Left hindlimb (tissue), 1 donor: ENCODE results near the gene DGUOK.
"Not testable (repeated sequence)": the region's sequence is repeated elsewhere in the genome, so short reads cannot be mapped to it uniquely, and the experiment has no call there.

Source experiments
- DNase-seq: peaks from one replicate; pipeline ENCODE4 v3.0.0-alpha.2; 2018

Gene DGUOK

DNA sequence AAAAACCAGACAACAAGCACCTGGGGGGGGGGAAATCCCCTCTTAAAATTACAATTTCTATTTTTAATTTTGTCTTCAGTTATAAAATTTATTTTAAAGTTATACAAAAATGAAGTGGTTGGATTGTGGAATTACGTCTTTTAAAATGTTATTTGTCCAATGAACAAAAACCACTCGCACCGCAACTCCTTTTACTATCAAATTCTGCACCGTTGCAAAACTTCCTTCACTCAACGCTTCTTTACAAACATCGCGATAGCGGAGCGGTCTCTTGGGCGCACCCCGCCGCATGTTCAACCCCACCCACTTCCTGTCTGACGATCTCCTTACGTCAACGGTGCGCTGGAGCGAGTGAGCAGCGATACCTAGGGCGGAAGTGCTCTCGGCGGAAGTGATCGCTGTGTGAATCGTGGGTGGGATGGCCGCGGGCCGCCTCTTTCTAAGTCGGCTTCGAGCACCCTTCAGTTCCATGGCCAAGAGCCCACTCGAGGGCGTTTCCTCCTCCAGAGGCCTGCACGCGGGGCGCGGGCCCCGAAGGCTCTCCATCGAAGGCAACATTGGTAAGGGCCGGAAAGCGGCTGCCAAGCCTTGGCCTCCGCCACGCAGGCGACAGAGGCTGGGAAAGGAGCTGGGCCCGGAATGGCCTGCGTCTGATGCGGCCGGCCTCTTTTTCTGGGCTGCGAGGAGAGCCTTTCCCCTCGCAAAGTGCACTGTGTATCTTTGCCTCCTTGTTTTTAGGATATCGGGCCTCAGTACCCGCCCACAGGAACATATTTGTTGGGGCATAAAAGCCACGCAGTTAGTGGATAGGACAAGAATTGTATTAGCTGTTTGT is at the start of gene DGUOK:
DGUOK (plus strand) TSS at position 388 of the 835 bp plus-strand sequence; CDS start at position 419, 31 bp downstream.
- DNase-seq: peak; percentile 99

GRCh38 chr2:73877071-73877802 is 49.4 kb upstream of the DGUOK start:
- no peak for DNase-seq

GRCh38 chr2:73877984-73878383 is 48.7 kb upstream of the DGUOK start:
- not testable (repeated sequence) for DNase-seq

GRCh38 chr2:73885406-73885805 is 41.3 kb upstream of the DGUOK start:
- no peak for DNase-seq

GRCh38 chr2:73886357-73886756 is 40.3 kb upstream of the DGUOK start:
- no peak for DNase-seq

DNA sequence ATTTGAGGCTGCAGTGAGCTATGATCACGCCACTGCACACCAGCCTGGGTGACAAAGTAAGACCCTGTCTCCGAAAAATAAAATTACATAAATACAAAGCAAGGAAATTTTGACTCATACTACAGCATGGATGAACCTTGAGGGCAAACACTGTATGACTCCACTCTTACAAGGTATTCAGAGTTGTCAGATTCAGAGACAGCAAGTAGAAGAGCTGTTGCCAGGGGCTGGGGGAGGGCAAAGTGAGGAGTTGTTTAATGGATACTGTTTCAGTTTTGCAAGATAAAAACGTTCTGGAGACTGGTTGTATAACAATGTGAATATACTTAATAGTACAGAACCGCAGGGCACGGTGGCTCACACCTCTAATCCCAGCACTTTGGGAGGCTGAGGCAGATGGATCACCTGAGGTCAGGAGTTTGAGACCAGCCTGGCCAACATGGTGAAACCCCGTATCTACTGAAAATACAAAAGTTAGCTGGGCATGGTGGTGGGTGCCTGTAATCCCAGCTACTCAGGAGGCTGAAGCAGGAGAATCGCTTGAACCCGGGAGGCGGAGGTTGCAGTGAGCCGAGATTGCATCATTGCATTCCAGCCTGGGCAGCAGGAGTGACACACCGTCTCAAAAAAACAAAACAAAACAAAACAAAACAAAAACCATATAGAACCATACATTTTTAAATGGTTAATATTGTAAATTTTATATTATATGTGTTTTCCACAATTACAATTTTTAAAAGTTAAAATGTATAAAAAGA is 38.9 kb upstream of the DGUOK start:
- DNase-seq: not testable (repeated sequence)

DNA sequence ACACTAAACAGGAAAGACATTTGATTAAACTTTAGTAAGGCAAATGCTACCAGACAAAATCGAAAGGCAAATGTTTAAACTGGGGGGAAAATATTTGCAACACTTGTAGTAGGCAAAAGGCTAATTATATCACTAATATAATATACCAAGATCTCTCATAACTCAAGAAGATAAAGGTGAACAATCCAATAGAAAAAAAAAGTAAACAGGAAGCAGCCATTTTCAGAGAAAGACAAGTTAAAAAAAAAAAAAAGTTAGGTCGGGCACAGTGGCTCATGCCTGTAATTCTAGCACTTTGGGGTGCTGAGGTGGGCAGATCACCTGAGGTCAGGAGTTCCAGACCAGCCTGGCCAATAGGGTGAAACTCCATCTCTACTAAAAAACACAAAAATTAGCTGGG is 38.3 kb upstream of the DGUOK start:
- no peak for DNase-seq

GRCh38 chr2:73889206-73889605 is 37.5 kb upstream of the DGUOK start:
- no peak for DNase-seq

DNA sequence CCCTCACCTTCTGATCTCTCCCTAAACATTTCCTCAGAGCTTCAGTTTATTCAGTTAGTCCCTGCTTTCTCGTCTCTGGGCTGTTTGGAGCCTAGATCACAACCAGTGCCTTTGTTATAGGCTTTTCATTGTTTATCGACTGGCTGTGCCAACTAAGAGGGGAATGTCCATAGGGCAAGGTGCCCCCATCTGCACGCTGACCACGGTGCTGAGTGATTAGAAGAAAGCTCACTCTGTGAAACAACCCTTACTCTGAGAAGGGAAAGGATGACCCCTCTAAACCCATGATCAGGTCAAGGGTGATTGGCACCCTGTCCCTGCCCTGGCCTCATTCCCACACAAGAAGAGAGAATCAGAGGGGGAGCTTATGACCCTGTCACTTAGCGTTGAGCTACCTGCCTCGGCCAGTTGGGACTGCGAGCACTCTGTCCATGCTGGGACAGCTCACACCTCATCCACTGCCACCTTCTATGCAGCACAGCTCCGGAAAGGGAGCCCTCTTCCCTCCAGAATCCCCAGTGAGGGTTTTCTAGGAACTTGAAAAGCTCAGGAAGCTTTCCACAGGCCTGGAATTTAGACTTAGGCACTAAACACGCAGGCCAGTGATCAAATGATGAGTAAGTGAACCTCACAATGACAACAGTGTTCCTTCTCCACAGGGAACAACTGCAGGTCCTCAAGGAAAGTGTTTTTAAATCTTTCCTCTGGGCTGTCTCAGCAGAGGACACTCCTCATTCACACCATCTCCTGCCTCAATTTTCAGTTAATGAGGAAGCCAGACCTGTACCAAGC is 36.2 kb upstream of the DGUOK start:
- DNase-seq: no peak

- DNase-seq: no peak
Observed at GRCh38 chr2:73891276-73891901, 35.3 kb upstream of the DGUOK start.

DNA sequence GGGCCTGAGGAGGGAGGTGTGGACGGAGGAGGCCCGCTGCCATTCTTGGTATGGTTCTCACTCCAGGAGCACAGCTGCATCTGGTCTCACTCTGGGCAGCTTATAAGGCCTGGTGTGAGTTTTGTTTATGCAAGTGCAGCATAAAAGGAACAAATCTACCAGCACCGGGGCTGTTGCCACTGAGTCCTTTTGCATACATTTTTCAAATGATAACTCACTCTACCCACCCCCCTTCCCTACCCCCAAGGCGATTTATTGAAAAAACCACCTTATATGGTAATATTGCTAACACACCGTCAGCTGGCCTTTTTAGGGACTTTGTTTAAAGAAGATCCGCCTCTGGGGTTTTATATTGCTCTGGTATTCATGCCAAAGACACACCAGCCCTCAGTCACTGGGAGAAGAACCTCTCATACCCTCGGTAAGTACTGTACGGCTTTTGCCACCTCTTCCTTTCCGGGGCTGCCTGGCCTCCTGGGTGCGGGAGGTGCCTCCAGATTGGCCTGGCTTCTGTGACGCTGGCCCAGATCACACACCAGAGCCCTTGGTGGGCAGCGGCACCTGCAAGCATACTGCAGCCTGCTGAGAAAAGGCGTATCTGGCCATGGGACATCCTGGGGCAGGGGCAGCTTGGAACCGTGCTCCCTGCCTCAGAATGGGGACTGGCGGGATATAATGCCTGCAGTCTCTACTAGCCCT is 33.9 kb upstream of the DGUOK start, which contains the start of gene ACTG2:
ACTG2 (plus strand) TSS at position 378 of the 699 bp plus-strand sequence. CDS start 8,304 bp downstream, outside the sequence.
- no peak for DNase-seq

DNA sequence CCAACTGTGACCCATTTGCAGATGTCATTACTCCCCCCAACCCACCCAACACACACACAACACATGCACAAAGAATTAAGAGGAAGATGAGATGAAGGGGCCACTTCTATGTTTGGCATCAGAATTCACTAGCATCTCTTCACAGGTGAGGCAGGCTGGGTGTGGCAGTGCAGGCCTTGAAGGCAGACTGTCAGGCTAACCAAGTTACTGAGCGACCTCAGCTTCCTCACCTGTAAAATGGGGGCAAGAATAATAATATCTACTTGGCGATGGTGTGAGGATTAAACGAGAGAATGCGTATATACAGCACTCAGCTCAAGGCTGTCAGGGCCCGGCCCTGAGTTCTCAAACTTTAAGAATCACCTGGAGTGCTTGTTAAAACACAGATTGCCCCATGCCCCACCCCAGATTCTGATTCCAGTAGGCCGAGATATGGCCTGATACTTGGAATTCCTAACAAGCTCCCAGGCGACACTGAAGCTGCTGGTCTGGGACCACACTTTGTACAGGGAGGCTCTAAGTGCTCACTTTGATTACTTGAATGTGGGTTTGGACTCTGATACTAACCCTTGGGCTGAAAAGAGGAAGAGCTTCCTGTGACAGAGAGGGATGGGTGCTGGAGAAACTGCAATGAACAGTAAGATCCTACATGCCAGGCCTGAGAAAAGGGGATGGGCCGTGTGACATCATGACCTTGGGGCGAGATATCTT is 32.8 kb upstream of the DGUOK start:
- no peak for DNase-seq

DNA sequence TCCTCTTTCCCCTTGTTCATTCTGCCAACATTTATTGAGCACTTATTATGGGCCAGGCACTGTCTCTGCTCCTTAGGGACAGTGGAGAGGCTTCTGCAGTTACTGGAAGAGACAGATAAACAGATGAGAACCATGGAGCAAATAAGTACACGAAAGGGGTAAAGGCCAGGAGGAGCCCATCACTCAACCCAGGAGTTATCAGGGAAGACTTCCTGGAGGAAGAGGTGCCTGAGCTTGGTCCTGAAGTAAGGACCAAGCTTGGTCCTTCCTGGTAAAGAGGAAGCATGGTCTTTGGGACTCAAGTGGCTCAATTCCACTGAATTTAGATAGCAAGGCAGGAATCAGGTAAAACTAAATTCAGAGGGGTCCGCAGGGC is 32.2 kb upstream of the DGUOK start:
- DNase-seq: no peak

GRCh38 chr2:73894877-73895276 is 31.8 kb upstream of the DGUOK start:
- no peak for DNase-seq

DNA sequence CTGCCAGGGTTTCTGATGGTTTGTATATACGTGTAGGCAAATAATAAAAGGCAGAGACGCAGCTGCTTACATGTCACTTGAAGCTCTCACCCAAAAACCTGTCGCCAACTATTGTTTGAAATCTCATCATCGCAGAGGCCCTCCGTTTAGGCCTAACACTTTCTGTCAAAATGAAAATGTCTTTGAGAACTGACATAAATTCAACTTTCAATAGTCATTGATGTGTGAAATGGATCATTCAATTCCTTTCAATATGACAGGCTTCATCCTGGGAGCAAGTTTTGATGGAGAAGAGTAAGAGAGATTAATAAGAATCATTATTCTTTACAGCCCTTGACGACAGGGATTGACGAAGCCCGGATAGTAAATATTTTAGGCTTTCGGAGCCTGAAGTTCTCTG is 31.2 kb upstream of the DGUOK start:
- no peak for DNase-seq

DNA sequence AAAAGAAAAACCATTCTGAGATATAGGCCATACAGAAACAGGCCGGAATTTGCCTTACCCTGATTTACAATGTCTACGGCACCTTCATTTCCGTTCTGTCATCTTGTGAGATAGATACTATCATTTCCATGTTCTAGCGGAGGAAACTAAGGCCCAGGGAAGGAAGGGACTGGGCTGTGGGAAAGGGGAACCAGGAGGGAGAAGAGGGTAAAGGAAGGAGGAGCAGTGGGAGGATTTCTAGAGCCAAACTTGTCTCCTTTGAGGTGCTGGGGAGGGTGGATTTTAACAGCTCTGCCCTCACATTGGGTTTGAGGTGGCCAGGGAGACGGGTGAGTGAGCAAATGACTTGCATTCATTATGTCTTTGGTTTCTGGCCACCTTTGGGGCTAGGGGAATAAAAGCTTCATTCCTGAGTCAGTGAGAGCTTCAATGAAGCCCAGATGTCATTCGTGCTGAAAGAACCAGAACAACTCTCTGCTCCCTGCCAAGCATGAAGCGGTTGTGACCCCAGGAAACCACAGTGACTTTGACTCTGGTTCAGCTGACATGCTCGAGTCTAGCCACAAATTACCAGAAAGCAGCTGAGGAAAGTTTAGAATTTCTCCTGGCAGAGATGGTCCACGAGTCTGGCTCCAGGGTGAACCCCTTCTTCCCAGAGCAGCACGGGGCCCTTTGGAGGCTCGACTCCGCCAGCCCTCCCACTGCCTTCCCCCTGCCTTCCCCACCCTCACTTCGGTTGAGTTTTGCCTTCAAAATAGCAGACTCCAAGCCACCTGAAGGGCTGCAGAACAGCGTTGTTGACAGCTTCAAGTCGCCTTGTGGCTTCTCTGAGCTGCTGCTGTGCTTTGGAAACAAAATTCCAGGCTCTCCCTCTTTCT is 30.1 kb upstream of the DGUOK start:
- peak; percentile 62 for DNase-seq

- DNase-seq: no peak
Observed at GRCh38 chr2:73897240-73897583, 29.5 kb upstream of the DGUOK start.

DNA sequence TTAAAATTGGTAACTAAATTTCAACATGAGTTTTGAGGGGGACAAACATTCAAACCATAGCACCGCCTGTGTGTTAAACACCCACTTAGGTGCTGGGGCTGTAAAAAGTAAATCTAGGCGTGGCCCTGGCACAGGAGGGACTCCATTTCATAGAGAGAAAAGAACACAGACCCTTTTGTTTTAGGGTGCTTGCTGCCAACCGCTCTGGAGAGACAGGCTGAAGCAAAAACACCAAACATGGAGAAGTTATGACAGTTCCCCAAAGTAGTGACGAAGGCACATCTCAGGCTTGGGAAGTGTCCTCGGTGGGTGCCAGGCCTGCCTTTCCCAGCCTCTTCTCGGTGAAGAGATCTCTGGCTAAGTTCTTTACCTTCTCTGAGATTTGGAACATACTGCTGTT is 28.7 kb upstream of the DGUOK start:
- DNase-seq: no peak

DNA sequence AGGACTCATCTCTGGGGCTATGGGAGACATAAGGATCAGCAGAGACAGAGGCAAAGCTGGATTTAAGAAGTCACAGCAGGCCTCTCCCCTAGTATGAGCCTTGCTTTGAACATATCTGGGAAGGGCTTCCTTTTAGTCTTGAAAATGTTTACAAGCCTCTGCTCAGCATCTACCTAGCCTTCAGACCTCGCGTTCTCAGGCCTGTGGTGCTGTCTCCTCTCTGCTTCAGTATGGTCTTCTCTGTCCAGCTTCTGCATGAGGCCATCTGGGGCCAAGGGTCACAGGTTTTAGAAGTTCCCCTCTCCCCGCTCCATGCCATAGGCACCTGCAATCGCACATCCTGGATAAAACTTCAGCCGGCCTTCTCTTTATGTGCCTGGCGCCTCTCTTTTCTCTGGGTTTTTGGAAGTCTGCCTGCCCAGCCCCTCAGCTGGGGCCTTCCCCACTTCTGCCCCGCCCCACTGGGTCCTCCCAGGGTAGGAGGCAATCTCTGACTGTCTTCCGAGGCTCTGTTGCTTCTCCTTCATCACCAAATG is 26.8 kb upstream of the DGUOK start:
- DNase-seq: no peak
